Testis (tissue), 3 donors: Measurements from ENCODE around the gene VDAC2. TPM values are rescaled to one million over a fixed set of nuclear protein-coding genes. Genes with fewer than 3 reads are reported as not detected.

Experiments used
- DNase-seq: peaks from one replicate; pipeline ENCODE4 v3.0.0-alpha.2; 2019
- H3K27ac ChIP-seq, 2 donors: fragments of 200-600 bp; sonication (generic); one replicate each; pipeline ENCODE4 v1.5.1; 2019
- H3K27me3 ChIP-seq: fragments of 200-600 bp; sonication (generic); one replicate; pipeline ENCODE4 v1.5.1; 2019
- H3K36me3 ChIP-seq: fragments of 200-600 bp; sonication (generic); one replicate; pipeline ENCODE4 v1.5.1; 2017; ENCODE audit warnings: low read depth; ENCODE audit errors: missing control alignments
- H3K4me1 ChIP-seq: fragments of 200-600 bp; sonication (generic); one replicate; pipeline ENCODE4 v1.5.1; 2019
- H3K4me3 ChIP-seq, 2 donors: fragments of 200-600 bp; sonication (generic); one replicate each; pipeline ENCODE4 v1.5.1; 2017 to 2019
- H3K9me3 ChIP-seq: fragments of 200-600 bp; sonication (generic); one replicate; pipeline ENCODE4 v1.5.1; 2017
- POLR2A ChIP-seq: fragments of 450-650 bp; IDR thresholded peaks from one replicate; pipeline ENCODE4 v1.6.1; 2017; ENCODE audit warnings: antibody characterized with exemption, mild to moderate bottlenecking, moderate library complexity
- WGBS, 2 donors: methylation state at CpG; one replicate each; pipeline ENCODE4 v1.1.5; 2018; 5-methylcytosine and 5-hydroxymethylcytosine counted together
- intact Hi-C: fragments of 100-400 bp; cut with DNase I; formaldehyde crosslinking; loops from one replicate; pipeline ENCODE4 v1.15.1; 2023; ENCODE audit warnings: low total_unique reads
- polyA plus RNA-seq: library from polyadenylated mRNA; stranded (reverse); fragments of 350-450 nt; fragmentation: Illumina TruSeq; extraction: RNeasy Lipid Tissue Mini Kit (QIAGEN cat#74804); gene quantifications from one replicate; pipeline ENCODE4 v1.2.3, GENCODE V29; 2014; ENCODE audit warnings: low read depth, low replicate concordance; ENCODE audit not compliant: insufficient read depth
- small RNA-seq, 2 donors: library from RNA; depleted of rRNA; stranded (forward); fragments of <200 nt; gene quantifications; one replicate each; pipeline ENCODE3, GENCODE V24; 2016
- total RNA-seq, 2 donors: library from RNA; depleted of rRNA; stranded (reverse); fragments of >200 nt; gene quantifications; one replicate each; pipeline ENCODE4 v1.2.3, GENCODE V29; 2016
- TF ChIP-seq, protein P1 (sequence below), 3 experiments: fragments of 450-650 bp in 2 of 3; fragments of 200-600 bp in 1 of 3; sonication (generic) in 1 of 3; IDR thresholded peaks; one replicate each; pipeline ENCODE4 v1.5.1; 2016 to 2019; ENCODE audit warnings: antibody characterized with exemption in 3 of 3, mild to moderate bottlenecking in 2 of 3, moderate library complexity in 1 of 3

Gene VDAC2
- total and polyA plus RNA-seq, 3 donors from 2014 or later = 105 to 234 (median 111) TPM

DNA sequence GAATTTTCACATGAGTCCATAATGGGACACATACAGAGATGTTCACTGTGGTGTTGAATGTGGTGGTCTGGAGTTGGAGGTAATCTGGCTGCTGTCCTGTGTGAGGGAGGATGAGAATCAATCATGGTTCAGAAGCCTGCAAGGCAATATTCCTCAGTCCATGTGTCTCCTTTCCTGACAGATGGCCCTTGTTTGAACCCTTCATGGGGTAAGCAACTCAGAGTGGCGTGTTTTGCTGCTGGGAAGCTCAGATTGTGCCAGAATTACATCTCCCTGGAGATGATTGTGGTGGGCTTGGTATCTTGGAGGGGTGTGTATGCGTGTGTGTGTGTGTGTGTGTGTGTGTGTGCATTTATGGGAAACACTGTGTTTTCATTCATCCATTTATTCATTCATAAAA lies 69.6 kb downstream of the VDAC2 start:
- Histone ChIP-seq H3K36me3 (no peaks in the 10 kb centered on the region), H3K4me1 (peaks cover 5% of the 10 kb centered on the region), H3K27me3 (no peaks in the 10 kb centered on the region), H3K4me3 (no peak overlapping the region), H3K27ac (no peak overlapping the region), H3K9me3 (no peaks in the 10 kb centered on the region)
- 90 to 94% methylated on average over 2 of the region's 2 CpGs for WGBS, 2 donors
- no peak for DNase-seq
- intact Hi-C loops = no loop called here
- no peak for TF ChIP-seq POLR2A
- TF ChIP-seq, protein P1, sequence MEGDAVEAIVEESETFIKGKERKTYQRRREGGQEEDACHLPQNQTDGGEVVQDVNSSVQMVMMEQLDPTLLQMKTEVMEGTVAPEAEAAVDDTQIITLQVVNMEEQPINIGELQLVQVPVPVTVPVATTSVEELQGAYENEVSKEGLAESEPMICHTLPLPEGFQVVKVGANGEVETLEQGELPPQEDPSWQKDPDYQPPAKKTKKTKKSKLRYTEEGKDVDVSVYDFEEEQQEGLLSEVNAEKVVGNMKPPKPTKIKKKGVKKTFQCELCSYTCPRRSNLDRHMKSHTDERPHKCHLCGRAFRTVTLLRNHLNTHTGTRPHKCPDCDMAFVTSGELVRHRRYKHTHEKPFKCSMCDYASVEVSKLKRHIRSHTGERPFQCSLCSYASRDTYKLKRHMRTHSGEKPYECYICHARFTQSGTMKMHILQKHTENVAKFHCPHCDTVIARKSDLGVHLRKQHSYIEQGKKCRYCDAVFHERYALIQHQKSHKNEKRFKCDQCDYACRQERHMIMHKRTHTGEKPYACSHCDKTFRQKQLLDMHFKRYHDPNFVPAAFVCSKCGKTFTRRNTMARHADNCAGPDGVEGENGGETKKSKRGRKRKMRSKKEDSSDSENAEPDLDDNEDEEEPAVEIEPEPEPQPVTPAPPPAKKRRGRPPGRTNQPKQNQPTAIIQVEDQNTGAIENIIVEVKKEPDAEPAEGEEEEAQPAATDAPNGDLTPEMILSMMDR (IDR thresholded peaks at IDR 0.05) = no peak

Small RNAs within 50 kb of the gene (small RNA-seq; reads per million reads assigned to genes)
- gene HMGA1P5 (0 reads per million in 2 donors), gene RPL39P25 (0 reads per million in 2 donors)

Other genes starting within 250 kb of the VDAC2 start
- gene SAMD8, start 99.1 kb upstream of the VDAC2 start, total RNA-seq = 10 to 100 TPM; 55.3 to 66.3 TPM
- 45.0 TPM for gene SAMD8, start 99.1 kb upstream of the VDAC2 start, polyA plus RNA-seq
- 10 to 100 TPM; 18.8 to 22.8 TPM for gene COMTD1, start 25.2 kb downstream of the VDAC2 start, total RNA-seq
- 8.1 TPM for gene COMTD1, start 25.2 kb downstream of the VDAC2 start, polyA plus RNA-seq
- 1 to 10 TPM; 8.0 to 9.8 TPM for gene ZNF503, start 191.0 kb downstream of the VDAC2 start, total RNA-seq
- gene ZNF503, start 191.0 kb downstream of the VDAC2 start, polyA plus RNA-seq = 7.0 TPM
- gene LRMDA, start 220.8 kb downstream of the VDAC2 start, total RNA-seq = 10 to 100 TPM in 1 of 2 donors, 1 to 10 TPM in 1; 7.6 to 10.6 TPM
- gene LRMDA, start 220.8 kb downstream of the VDAC2 start, polyA plus RNA-seq = 13.8 TPM